GM19351 (cell line): Measurements from ENCODE around the gene ANTXR2.
"Not testable (repeated sequence)": the region's sequence is repeated elsewhere in the genome, so short reads cannot be mapped to it uniquely, and the experiment has no call there.

ENCODE experiments used
- ATAC-seq: cut with Tn5 transposase; IDR thresholded peaks from one replicate; pipeline ENCODE4 v1.9.1; 2021; ENCODE audit warnings: mild to moderate bottlenecking, moderate library complexity; ENCODE audit not compliant: unreplicated experiment

ANTXR2 gene

DNA sequence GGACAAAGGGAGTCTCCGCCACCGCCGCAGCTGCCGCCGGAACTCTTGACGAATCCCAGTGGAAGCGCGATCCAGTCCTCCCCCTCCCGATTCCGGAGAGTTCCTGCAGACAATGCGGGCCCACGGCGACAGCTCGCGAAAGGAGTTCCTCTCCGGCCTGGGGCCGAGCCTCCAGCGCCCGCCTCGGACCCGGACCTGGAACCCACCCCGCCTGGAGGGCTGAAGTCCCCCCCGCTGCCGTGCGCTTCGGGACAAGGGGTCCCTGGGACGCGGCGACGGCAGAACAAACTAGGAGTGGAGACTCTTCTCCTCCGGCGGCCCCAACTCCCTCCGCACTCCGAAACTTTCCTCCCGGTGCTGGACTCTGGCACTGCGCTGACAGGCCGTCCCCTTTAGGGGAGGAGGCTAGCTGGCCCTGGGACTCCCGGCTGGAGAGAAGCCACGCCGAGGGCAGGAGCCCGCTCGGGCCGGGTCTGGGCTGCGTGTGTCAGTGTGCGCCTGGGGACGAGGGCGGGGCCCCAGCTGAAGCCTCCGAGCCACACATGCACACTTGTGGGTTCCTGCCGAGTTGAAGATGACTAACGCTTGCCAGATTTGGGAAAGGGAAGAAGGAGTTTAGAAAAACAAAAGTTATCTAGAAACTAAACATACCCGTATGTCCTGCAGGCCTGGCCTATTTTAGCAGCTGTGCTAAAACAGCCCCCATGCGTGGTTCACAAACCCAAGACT lies at the start of gene ANTXR2:
ANTXR2 (minus strand) TSS at position 486 of the 729 bp plus-strand sequence. CDS start 669 bp downstream, outside the sequence.
- peak; percentile 65 for ATAC-seq

DNA sequence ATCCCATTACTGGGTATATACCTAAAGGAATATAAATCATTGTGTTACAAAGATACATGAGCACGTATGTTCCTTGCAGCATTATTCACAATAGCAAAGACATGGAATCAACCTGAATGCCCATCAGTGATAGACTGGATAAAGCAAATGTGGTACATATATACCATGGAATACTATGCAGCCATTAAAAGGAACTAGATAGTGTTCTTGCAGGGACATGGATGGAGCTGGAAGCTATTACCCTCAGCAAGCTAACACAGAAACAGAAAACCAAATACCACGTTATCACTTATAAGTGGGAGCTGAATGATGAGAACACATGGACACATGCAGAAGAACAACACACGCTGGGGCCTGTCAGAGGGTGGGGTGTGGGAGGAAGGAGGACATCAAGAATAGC lies 48.8 kb upstream of the ANTXR2 start:
- not testable (repeated sequence) for ATAC-seq

DNA sequence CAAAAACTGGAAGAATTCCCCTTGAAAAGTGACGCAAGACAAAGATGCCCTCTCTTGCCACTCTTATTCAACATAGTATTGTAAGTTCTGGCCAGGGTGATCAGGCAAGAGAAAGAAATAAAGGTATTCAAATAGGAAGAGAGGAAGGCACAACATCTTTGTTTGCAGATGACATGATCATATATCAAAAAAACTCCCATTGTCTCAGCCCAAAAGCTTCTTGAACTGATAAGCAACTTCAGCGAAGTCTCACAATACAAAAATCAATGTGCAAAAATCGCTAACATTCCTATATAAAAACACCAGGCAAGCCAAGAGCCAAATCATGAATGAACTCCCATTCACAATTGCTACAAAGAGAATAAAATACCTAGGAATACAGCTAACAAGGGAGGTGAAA lies 46.6 kb upstream of the ANTXR2 start:
- ATAC-seq: not testable (repeated sequence)

DNA sequence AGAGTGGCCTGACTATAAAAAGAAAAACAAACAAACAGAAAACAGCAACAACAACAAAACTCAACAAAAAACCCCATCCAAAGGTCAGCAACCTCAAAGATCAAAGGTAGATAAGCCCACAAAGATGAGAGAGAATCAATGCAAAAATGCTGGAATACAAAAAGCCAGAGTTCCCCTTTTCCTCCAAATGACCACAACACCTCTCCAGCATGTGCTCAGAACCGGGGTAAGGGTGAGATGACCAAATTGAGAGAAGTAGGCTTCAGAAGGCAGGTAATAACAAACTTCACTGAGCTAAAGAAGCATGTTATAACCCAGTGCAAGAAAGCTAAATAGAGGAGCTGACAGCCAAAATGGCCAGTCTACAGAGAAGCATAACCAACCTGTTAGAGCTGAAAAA lies 43.5 kb upstream of the ANTXR2 start:
- no peak for ATAC-seq

DNA sequence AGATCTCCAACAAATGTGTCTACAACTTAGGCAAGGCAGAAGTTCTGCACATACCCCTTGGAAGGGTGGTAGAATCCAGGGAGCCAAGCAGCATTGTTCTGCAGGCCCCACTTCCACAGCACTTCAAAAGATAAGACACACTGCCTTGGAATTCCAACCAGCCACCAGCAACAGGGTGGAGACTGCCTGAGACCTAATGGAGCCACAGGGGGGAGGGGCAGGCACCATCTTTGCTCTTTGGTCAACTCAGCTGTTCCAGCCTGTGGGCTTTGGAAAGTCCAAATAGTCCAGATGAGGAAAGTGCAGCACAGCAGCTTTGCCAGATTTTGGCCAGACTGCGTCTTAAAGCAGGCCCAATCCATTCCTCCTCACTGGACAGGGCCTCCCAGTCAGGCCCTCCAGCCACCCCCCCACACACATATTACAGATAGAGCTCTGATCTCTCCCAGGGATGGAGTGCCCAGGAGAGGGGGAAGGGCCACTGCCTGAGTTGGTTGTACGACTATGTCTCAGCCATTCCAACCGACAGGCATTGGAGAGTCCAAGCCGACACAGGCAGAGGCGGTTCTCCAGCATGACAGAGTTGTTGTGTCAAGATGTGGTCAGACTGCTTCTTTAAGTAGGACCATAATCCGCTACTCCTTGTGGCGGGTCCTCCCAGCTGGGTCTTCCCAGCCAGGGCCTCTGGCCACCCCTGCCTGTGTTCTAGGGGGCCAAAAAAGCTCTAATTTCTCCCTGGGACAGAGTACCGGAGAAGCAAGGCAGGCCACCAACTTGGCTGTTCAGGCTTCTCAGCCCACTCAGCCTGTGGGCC lies 42.5 kb upstream of the ANTXR2 start:
- no peak for ATAC-seq

DNA sequence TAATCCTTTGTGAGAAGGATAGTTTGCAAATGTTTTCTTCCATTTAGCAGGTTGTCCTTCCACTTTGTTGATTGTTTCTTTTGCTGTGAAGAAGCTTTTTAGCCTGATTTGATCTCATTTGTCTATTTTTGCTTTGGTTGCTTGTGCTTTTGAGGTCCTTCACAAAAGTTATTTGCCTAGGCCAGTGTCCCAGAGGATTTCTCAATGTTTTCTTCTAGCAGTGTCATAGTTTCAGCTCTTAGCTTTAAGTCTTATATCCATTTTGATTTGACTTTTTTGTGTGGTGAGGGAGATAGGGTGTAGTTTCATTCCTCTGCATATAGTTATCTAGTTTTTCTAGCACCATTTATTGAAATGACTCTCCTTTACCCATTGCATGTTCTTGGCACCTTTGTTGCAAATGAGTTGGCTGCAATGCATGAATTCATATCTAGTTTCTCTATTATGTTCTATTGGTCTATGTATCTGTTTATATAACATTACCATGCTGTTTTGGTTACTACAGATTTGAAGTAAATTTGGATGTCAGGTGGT lies 41.8 kb upstream of the ANTXR2 start:
- no peak for ATAC-seq

DNA sequence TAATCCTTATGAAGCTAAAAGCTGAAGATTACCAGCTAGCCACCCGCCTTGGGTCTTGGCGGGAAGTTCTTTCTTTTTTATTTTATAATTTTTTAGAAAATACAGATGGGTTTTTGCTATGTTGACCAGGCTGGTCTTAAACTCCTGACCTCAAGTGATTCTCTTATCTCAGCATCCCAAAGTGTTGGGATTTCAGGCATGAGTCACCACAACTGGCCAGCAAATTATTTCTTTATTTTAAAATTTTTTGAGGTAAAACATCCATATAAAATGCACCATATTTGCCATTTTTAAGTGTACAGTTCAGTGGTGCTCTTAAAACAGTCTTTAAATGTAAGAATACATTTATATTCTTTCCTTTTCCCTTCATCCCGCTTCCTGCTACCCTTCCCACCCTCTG lies 40.6 kb upstream of the ANTXR2 start:
- no peak for ATAC-seq

DNA sequence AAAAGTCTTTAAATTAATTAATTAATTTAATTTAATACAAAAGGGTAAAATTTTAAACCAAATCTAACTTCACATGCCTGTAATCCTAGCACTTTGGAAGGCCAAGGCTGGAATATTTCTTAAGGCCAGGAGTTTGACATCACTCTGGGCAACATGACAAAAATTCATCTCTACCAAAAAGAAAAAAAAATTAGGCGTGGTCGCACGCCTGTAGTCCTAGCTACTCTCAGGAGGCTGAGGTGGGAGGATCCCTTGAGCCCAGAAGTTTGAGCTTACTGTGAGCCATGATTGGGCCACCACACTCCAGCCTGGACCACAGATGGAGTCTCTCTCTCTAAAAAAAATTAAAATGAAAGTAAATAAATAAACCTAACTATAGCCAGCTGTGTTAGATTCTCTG lies 39.2 kb upstream of the ANTXR2 start:
- ATAC-seq: no peak

DNA sequence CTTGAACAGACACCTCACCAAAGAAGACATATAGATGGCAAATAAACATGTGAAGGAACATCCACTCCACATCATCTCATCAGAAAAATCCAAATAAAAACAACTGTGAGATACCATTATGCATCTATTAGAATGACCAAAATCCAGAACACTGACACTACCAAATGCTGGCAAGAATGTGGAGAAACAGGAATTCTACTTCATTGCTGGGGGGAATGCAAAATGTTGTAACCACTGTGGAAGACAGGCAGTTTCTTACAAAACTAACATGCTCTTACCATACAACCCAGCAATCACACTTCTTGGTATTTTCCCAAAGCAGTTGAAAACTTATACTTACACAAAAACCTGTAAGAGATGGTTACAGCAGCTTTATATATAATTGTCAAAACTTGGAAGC lies 38.2 kb upstream of the ANTXR2 start:
- no peak for ATAC-seq

DNA sequence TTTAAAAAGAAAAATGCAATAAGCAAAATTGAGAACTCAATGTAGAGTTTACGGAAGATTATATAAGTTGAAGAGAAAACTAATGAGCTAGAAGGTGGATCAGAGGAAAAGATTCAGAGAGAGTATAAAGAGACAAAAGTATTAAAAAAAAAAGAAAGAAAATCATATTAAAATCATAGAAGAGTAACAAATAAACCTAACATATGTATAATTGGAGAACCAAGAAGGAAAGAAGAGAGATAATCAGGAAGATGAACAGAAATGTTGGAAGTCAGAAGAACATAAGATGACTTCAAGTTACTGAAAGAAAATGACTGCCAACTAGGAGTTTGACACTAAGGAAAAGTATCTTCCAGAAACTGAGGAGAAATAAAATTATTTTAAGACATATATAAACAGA lies 34.3 kb upstream of the ANTXR2 start:
- no peak for ATAC-seq

DNA sequence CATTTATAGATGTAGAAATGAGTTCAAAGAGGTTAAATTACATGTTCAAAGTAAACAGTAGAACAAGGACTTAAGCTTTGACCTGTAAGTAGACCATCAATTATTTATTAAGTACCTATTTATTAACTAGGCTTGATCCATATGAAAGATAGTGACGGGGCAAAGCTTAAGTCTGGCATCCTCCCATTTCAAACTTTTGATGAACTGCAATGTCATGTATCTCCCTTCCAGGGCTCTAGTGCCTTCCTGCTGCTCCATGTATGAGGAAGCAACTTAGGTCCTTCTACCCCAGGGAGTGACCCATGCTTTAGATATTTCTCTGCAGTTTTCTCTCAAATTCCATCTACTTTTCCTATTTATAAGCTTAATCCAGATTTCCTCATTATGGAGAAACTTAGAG lies 31.9 kb upstream of the ANTXR2 start:
- ATAC-seq: no peak

DNA sequence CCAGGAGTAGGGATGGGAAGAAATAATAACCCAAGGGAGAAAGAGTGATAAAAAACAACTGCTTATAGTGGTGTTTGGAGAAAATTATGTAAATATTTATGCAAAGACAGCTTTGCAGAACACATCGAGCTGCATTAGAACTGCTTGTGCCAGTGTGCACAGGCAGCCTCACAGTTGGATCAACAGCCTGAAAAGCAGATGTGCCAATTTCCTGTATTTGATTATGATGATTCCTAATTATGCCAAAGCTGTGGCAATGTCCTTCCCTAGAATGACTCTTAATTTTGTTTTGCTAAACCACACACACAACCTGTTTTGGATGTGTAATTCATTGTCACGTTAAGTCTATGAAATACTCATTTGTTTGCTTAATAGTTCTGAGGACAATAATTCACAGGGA lies 30.6 kb upstream of the ANTXR2 start:
- no peak for ATAC-seq

DNA sequence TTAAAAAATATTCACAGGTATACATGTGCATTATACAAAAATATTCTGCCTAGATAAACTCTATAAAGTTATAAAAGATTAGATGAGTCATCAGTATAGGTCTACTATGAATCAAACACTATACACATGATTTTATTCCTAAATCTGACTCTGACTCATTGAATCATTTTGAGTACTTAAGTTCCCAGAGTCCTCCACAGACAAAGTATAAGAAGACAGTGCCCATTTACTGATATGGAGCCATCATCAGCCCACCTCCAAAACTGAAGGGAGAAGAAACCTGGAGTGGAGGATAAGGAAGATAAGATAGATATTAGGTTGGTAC lies 28.7 kb upstream of the ANTXR2 start:
- no peak for ATAC-seq

DNA sequence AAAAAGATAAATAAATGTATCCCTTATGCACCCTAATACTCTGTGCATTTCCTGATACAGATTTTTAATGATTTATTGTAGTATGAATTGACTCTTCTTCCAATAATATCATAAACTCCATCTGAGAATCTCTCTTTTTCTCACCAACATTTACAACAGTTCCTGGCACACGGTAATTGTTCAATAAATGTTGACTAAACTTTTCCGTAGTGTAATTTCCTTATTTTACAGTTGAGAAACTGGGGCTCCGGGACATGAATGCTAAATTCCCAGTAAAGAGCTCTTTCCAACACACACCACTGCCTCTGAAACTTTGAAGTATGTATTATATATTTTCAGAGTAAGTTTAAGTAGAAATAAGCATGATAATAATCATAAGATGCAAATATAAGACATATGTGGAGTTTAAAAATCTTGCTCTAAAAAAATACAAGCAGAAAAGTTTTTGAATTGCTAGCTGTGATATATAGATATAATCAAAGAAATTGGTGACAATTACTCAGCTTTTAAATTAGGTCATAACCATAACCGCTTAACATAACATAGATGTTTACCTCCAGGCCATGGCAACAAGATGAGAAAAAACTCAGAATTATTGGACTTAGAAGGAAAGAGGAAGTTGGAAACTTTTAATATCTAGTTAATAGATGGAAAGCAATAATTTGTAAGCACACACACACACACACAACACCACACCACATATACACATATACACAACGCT lies 28.2 kb upstream of the ANTXR2 start:
- ATAC-seq: no peak

DNA sequence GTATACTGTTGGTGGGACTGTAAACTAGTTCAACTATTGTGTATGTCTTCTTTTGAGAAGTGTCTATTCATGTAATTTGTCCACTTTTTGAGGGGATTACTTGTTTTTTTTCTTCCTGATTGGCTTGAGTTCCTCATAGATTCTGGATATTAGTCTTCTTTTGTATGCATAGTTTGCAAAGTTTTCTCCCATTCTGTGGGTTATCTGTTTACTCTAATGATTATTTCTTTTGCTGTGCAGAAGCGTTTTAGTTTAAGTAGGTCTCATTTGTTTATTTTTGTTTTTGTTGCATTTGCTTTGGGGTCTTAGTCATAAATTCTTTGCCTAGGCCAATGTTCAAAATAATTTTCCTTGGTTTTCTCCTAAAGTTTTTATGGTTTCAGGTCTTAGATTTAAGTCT lies 26.6 kb upstream of the ANTXR2 start:
- no peak for ATAC-seq

DNA sequence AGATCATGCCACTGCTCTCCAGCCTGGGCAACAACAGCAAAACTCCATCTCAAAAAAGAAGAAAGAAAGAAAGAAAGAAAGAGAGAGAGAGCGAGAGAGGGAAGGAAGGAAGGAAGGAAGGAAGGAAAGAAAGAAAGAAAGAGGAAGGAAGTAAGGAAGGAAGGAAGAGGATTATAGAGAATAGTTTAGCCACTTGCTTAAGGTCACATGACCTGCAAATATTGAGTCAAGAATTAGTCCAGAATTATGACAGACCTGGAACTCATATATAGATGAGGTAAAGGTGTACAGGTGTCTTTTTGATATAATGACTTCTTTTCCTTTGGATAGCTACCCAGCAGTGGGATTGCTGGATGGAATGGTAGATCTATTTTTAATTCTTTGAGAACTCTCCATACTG lies 25.6 kb upstream of the ANTXR2 start:
- no peak for ATAC-seq

DNA sequence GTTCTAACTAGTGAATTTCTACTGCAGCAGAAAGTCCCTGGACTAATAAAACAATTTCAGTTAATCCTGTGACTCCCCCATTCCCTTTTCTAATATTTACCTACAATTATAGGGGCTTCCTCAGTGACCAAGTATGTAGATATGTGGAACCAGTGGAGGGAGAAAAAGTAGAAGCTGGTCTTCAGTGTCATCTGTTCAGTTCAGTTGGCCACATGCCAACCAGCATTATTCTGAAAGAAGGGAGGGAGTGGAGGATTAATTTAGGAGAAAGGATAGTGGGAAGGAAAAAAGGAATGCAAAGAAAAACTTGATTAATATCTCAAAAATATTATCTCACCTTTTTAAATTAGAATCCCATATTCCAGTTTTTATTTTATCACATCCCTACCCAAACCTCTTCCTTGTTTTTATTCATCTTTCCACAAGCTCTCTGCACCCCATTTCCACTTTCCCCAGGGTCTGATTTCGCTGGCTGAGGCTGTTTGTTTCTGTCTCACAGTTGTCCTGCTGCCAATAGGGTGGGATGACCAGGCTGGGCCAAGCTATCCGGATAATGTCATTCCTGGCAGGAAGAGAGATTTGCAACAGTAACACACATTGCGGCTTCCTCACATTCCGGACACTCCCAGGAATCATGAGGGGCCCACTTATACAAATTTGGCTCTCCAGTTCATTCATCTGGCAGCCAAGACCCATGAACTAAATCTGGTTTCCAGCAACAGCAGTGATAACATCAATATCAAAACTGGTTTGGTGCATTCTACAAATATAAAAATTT lies 24.6 kb upstream of the ANTXR2 start:
- no peak for ATAC-seq

DNA sequence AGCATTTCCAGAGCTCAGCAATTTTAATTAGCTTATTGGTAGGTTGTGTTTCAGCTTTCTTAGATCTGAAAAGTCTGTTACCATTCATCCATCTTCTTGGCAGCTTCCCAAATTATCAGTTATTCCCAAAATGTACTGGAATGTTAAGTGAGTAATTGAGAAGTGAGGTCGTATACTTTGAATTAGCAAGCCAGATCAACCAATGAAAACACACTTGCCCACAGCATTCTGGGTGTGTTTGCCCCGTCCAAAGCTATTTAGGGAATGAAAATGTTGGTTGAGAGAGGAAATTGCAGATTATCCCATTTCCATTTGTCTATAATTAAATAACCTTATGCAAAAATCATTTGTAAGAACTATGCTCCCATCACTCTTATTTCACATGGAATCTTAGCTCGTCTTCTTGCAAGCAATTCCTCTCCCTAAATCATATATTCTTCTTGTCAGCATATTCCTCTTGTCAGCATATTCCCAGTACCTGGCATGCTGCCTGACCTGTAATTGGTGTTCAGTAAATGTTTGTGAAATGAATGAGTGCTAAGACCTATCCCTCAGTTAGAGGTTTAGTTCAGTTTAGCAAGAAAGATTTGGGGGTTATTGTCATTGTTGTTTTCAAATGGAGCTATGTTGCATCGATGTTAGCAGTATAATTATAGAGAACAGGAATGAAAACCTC lies 23.3 kb upstream of the ANTXR2 start:
- no peak for ATAC-seq

DNA sequence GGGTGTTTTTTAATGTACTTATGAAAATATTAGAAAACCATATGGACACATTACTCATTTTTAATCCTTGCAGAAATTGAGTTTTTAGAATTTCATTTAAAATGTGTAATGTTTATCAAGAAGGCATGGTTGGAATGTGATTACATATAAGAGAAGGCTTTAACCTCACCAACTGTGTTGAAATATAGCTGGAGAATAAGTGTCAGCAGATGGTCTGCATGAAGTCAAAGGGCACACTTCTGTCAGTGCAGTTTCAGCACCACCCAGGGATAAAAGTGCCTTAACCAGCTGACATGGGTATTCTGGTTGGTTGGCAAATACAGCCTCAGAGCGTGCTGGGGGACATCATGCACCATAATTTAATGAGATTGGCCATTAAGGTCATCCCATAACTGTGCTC lies 21.2 kb upstream of the ANTXR2 start:
- no peak for ATAC-seq

DNA sequence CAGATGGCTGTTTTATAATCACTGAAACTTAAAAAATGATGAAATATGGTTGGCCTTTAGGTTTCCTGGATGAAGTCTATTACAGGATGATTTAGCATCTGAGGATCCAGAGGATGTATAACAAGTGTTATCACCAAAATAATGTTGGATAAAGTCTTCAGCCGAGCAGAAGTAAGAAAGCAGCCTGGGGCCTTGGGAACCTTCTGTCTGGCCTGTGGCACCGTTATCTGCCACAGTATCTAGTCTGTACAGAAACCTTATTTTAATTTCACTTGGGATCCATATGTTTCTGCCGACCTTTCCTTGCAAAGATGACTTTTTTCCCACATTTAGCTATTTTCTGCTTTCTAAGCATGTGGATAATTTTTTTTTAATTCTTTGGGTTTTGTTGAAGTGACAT lies 20.5 kb upstream of the ANTXR2 start:
- no peak for ATAC-seq
